Activated CD8-positive, alpha-beta memory T cell treated with anti-CD3 and anti-CD28 coated beads, Interleukin-2, amount 10 ng/mL, durations not matched to agents 7 days and 5 days (primary cell): ENCODE data around the gene RPS3. TPM values are rescaled to one million over a fixed set of nuclear protein-coding genes. Genes with fewer than 3 reads are reported as not detected.

Experiments used
- ATAC-seq: fragments of 150-1000 bp; cut with Tn5 transposase; one replicate; pipeline ENCODE4 v1.10.0; 2021; ENCODE audit warnings: moderate library complexity
- CTCF ChIA-PET: fragments of 350-600 bp; sonication (Branson Sonifier 250); formaldehyde crosslinking; loops from one replicate; lab custom pipeline; 2021; ENCODE audit warnings: antibody characterized with exemption; lab: Charles Lee
- DNase-seq: peaks from one replicate; pipeline ENCODE4 v3.0.0-alpha.2; 2020
- H3K27ac Mint-ChIP-seq: one replicate; pipeline ENCODE4 v1.8.0; 2021; ENCODE audit warnings: mild to moderate bottlenecking, mixed read lengths
- H3K27me3 Mint-ChIP-seq: one replicate; pipeline ENCODE4 v1.8.0; 2021; ENCODE audit warnings: mixed read lengths
- H3K36me3 Mint-ChIP-seq: one replicate; pipeline ENCODE4 v1.8.0; 2021; ENCODE audit warnings: mild to moderate bottlenecking, mixed read lengths
- H3K4me1 Mint-ChIP-seq: one replicate; pipeline ENCODE4 v1.8.0; 2021; ENCODE audit warnings: mixed read lengths
- H3K4me3 Mint-ChIP-seq: one replicate; pipeline ENCODE4 v1.8.0; 2021; ENCODE audit warnings: mild to moderate bottlenecking, moderate library complexity, mixed read lengths
- H3K9me3 Mint-ChIP-seq: one replicate; pipeline ENCODE4 v1.8.0; 2022; ENCODE audit warnings: low read depth, mixed read lengths
- total RNA-seq, 2 experiments: library from RNA; stranded (reverse); gene quantifications; one replicate each; pipeline ENCODE4 v1.2.3, GENCODE V29; 2021

RPS3 gene
- total RNA-seq, 2 experiments from 2014 or later = 2,848 to 3,262 TPM

- CTCF ChIA-PET = interaction anchor here (0.6 to 14.0 kb wide), 14 partner anchors 11 to 149 kb away, joined by 4 to 380 read pairs (median 7); no protein-coding TSS in a partner anchor
- Mint-ChIP-seq H3K36me3 (no peaks in the 10 kb centered on the region), H3K27ac (no peak overlapping the region), H3K27me3 (peaks cover 25% of the 10 kb centered on the region), H3K9me3 (no peaks in the 10 kb centered on the region), H3K4me1 (peaks cover 15% of the 10 kb centered on the region), H3K4me3 (no peak overlapping the region)
- no peak for DNase-seq
- ATAC-seq = no peak
Observed at GRCh38 chr11:75386942-75387630, 12.2 kb upstream of the RPS3 start.

- DNase-seq = no peak
- no peak for ATAC-seq
- Mint-ChIP-seq H3K4me1 (peaks cover 15% of the 10 kb centered on the region), H3K36me3 (no peaks in the 10 kb centered on the region), H3K27me3 (peaks cover 25% of the 10 kb centered on the region), H3K27ac (no peak overlapping the region), H3K4me3 (no peak overlapping the region), H3K9me3 (no peaks in the 10 kb centered on the region)
- CTCF ChIA-PET = interaction anchor here (0.6 to 14.0 kb wide), 30 partner anchors 10 to 205 kb away, joined by 3 to 380 read pairs (median 5); partner anchors contain the start of genes GDPD5 and RPS3
Observed at GRCh38 chr11:75387736-75388294, 11.5 kb upstream of the RPS3 start.

DNA sequence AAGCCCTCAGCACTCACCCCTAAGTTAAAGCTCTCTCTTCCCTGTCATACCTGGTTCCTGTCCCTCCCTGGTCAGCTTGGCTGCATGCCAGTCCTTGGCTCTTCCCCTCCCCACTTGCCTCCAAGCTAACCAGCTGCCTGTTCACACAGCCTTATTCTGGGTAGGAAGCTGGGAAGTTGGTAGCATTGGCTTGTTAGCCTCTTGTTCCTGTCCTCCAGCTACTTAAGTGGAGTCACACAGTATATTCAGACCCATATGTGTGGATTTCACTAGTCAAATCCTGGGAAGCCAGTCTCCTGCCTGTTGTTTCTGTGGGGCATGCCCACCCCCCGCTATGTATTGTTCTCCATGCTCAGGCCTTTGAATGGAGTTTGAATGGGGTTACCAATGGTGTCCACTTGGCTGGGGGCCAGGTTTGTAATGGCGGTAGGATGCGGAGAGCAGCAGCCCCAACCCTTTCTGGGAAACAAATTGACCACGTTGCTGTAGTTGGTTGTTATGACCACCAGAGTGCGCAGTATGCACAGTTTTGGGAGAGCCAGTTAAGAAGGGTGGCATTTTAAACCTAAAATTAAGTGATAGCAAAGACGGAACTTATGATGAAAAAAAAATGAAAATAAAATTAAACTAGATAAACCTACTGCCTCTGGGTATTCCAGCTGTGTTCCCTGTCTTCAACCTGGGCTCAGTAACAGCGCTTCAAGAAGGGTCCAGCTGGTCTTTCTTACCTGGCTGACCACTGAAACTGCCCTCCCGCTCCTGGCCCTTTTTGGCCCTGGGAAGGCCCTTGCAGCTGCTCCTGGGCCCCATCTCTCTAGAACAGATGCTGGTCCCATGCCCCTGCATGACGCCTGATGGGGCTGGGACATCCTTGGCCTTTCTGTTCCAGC, 10.7 kb upstream of the RPS3 start:
- Mint-ChIP-seq H3K27me3 (peaks cover 25% of the 10 kb centered on the region), H3K4me3 (no peak overlapping the region), H3K27ac (no peak overlapping the region), H3K4me1 (peaks cover 8% of the 10 kb centered on the region), H3K9me3 (no peaks in the 10 kb centered on the region), H3K36me3 (no peaks in the 10 kb centered on the region)
- DNase-seq = peak; percentile 86
- CTCF ChIA-PET = interaction anchor here (0.6 to 14.0 kb wide), 39 partner anchors 9 to 204 kb away, joined by 3 to 380 read pairs (median 5); partner anchors contain the start of genes GDPD5 and RPS3
- ATAC-seq = peak; percentile 82

DNA sequence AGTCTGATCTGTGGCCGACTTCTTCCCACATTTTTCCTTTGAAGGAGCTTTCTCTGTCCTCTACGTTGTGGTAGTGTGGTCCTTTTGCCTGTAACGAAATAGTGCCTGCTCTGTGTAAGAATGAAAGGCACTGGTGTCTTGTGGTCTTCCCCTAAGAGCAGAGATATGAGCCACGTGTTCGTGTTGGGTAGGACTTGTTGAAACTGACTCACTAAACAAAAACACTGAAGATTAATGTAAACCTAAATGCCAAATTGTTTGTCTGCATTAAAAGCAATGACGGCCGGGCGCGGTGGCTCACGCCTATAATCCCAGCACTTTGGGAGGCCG, 10.1 kb upstream of the RPS3 start:
- H3K36me3 Mint-ChIP-seq = no peaks in the 10 kb centered on the region
- H3K9me3 Mint-ChIP-seq = no peaks in the 10 kb centered on the region
- CTCF ChIA-PET = interaction anchor here (0.7 to 14.0 kb wide), 29 partner anchors 8 to 173 kb away, joined by 3 to 380 read pairs (median 6); partner anchors contain the start of genes GDPD5 and RPS3
- DNase-seq (peak; percentile 49), ATAC-seq (peak; percentile 41)
- H3K27me3 Mint-ChIP-seq = peaks cover 25% of the 10 kb centered on the region
- H3K27ac Mint-ChIP-seq = no peak overlapping the region
- H3K4me3 Mint-ChIP-seq = no peak overlapping the region
- H3K4me1 Mint-ChIP-seq = peaks cover 8% of the 10 kb centered on the region

GRCh38 chr11:75389925-75390324, 9.4 kb upstream of the RPS3 start:
- ATAC-seq (no peak), DNase-seq (no peak)
- Mint-ChIP-seq H3K4me3 (no peak overlapping the region), H3K9me3 (no peaks in the 10 kb centered on the region), H3K36me3 (no peaks in the 10 kb centered on the region), H3K27me3 (peaks cover 25% of the 10 kb centered on the region), H3K27ac (no peak overlapping the region), H3K4me1 (peaks cover 3% of the 10 kb centered on the region)
- CTCF ChIA-PET = interaction anchor here (0.7 to 14.0 kb wide), 15 partner anchors 11 to 147 kb away, joined by 3 to 380 read pairs (median 6); partner anchors contain the start of gene RPS3

- Mint-ChIP-seq H3K4me1 (peaks cover 9% of the 10 kb centered on the region), H3K9me3 (no peaks in the 10 kb centered on the region), H3K27me3 (peaks cover 16% of the 10 kb centered on the region), H3K4me3 (no peak overlapping the region), H3K27ac (no peak overlapping the region), H3K36me3 (peaks cover under 1% of the 10 kb centered on the region)
- CTCF ChIA-PET = no interaction called here
- no peak for DNase-seq
- ATAC-seq = no peak
Observed at GRCh38 chr11:75394085-75394840, 5.1 kb upstream of the RPS3 start.

GRCh38 chr11:75398906-75399305, 412 bp upstream of the RPS3 start:
- CTCF ChIA-PET = interaction anchor here (1.1 to 3.1 kb wide), 2 partner anchors 10 to 127 kb away, joined by 3 to 16 read pairs; partner anchors contain the start of gene GDPD5
- H3K4me3 Mint-ChIP-seq = peak overlapping the region; percentile 98
- peak overlapping the region; percentile 99 for H3K27ac Mint-ChIP-seq
- no peaks in the 10 kb centered on the region for H3K9me3 Mint-ChIP-seq
- peaks cover 37% of the 10 kb centered on the region for H3K4me1 Mint-ChIP-seq
- peaks cover 43% of the 10 kb centered on the region for H3K36me3 Mint-ChIP-seq
- H3K27me3 Mint-ChIP-seq = peaks cover 4% of the 10 kb centered on the region
- no peak for ATAC-seq
- no peak for DNase-seq

- DNase-seq = no peak
- Mint-ChIP-seq H3K9me3 (no peaks in the 10 kb centered on the region), H3K4me1 (peaks cover 42% of the 10 kb centered on the region), H3K4me3 (peak overlapping the region; percentile 98), H3K27me3 (peaks cover 4% of the 10 kb centered on the region), H3K27ac (peak overlapping the region; percentile 99), H3K36me3 (peaks cover 53% of the 10 kb centered on the region)
- CTCF ChIA-PET = interaction anchor here (0.8 to 4.2 kb wide), 11 partner anchors 8 to 152 kb away, joined by 3 to 17 read pairs (median 4); partner anchors contain the start of gene GDPD5
- ATAC-seq = peak; percentile 17
Observed at GRCh38 chr11:75400146-75400865, 988 bp downstream of the RPS3 start.

DNA sequence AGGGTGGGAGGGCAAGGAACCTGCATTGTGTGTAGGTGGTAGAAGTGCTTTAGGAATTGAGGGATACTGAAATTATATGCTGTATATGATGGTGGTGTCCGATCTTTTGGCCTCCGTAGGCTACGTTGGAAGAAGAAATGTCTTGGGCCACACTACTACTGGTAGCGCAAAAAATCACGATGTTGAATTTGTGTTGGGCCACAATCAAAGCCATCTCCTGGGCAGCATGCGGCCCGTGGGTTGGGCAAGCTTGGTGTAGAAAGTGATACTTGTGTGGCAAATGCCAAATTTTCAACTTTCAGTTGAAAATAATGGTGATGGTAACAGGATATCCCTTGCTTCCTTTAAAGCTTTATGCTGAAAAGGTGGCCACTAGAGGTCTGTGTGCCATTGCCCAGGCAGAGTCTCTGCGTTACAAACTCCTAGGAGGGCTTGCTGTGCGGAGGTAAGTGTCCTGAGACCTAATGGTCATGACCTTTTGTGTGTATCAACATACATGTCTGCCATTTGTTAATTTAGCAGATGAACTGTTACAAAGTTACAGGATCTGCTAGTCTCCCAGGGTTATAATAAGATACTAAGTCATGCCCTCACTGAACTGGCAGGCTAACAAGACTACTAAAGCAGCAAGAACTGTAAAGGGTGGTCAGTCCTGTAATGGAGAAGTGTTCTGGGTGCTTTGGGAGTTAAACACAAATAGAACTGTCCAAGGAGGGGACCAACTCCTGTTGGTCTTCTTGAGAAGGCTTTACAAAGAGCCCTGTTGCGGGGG, 2.9 kb downstream of the RPS3 start:
- peak overlapping the region; percentile 99 for H3K27ac Mint-ChIP-seq
- peak overlapping the region; percentile 98 for H3K4me3 Mint-ChIP-seq
- H3K27me3 Mint-ChIP-seq = no peaks in the 10 kb centered on the region
- no peaks in the 10 kb centered on the region for H3K9me3 Mint-ChIP-seq
- ATAC-seq = no peak
- no peak for DNase-seq
- CTCF ChIA-PET = interaction anchor here (1.6 to 4.2 kb wide), 4 partner anchors 13 to 129 kb away, joined by 5 to 17 read pairs (median 10); no protein-coding TSS in a partner anchor
- peaks cover 48% of the 10 kb centered on the region for H3K4me1 Mint-ChIP-seq
- peaks cover 69% of the 10 kb centered on the region for H3K36me3 Mint-ChIP-seq

DNA sequence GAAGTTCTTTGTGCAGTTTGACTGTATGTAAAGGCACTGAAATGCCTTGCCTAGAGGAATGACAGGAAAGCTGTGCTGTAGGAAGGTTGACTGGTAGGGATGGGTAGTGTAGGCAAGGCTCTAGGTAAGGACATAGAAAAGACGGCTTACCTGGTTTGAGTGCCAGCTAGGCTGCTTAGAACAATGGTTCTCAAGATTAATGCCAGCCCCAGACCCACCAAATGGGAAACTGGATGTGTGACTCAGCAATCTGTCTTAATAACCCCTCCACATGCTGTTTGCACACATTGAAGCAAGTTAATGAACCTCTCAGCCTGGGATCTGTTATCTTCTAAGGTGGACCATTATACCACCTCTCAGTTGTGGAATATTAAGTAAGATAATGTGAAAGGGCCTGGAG, 3.7 kb downstream of the RPS3 start:
- CTCF ChIA-PET = interaction anchor here (0.6 to 4.2 kb wide), 3 partner anchors 16 to 130 kb away, joined by 3 to 17 read pairs (median 5); no protein-coding TSS in a partner anchor
- no peak for ATAC-seq
- no peaks in the 10 kb centered on the region for H3K27me3 Mint-ChIP-seq

DNA sequence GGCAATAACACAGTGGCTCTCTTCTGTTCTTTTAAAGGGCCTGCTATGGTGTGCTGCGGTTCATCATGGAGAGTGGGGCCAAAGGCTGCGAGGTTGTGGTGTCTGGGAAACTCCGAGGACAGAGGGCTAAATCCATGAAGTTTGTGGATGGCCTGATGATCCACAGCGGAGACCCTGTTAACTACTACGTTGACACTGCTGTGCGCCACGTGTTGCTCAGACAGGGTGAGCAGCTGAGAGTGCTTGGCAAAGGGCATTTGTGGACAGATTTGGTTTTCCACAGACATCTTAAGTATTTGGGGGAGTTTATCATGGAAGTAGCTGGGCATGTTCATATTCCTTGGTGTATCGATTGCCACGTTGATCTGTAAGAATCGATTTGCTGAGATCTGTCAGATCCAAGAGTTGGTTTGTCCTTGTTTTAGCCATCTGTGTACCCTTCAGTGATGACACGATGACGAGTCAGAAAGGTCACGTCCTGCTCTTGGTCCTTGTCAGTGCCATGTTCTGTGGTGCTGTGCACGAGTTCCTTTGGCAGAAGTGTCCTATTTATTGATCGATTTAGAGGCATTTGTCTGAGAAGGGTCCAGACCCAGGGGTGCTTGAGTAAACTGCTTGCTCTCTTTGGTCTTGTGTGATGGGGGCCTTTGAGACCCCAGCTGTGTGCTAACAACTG, 4.8 kb downstream of the RPS3 start:
- CTCF ChIA-PET = interaction anchor here (0.7 to 1.6 kb wide), 2 partner anchors 17 to 41 kb away, joined by 3 to 5 read pairs; no protein-coding TSS in a partner anchor

More for the DNA sequence above, 3.7 kb downstream of the RPS3 start:
- Mint-ChIP-seq H3K4me1 (peaks cover 52% of the 10 kb centered on the region), H3K4me3 (peak overlapping the region; percentile 98), H3K9me3 (no peaks in the 10 kb centered on the region), H3K27ac (peak overlapping the region; percentile 99), H3K36me3 (peaks cover 75% of the 10 kb centered on the region)
- DNase-seq = no peak

More for the DNA sequence above, 4.8 kb downstream of the RPS3 start:
- peak overlapping the region; percentile 14 for H3K27ac Mint-ChIP-seq
- no peaks in the 10 kb centered on the region for H3K27me3 Mint-ChIP-seq
- H3K4me3 Mint-ChIP-seq = no peak overlapping the region
- DNase-seq = no peak
- ATAC-seq = no peak
- H3K4me1 Mint-ChIP-seq = peaks cover 47% of the 10 kb centered on the region
- H3K36me3 Mint-ChIP-seq = peaks cover 79% of the 10 kb centered on the region
- H3K9me3 Mint-ChIP-seq = no peaks in the 10 kb centered on the region
